ENCODE data around the gene KIF3C.

The KIF3C gene

GRCh38 chr2:25877431-25878360 is 104.6 kb downstream of the KIF3C start:
- peak overlapping the region; percentile 97 for H3K4me3 ChIP-seq (replicated peaks; ENCODE audit: low read depth, low read length)
- no peak for TF ChIP-seq CTCF (IDR thresholded peaks at IDR 0.05; ENCODE audit: insufficient read depth, low read length, poor library complexity, severe bottlenecking)
- DNase-seq (ENCODE audit: extremely low read depth, insufficient read length), result peak; percentile 69
- H3K27me3 ChIP-seq (replicated peaks; ENCODE audit: control insufficient read depth, insufficient read depth, low read length), result no peaks in the 10 kb centered on the region
- H3K36me3 ChIP-seq (ENCODE audit: control insufficient read depth, insufficient read depth, low read length), result peaks cover 2% of the 10 kb centered on the region; the same call in 1 of the 2 replicates

All from GM06990 (cell line).